T-helper 1 cell (primary cell): ENCODE measurements around the gene PABPN1L.

Source experiments
- DNase-seq, 5 donors: peaks; one replicate each; pipeline ENCODE4 v3.0.0-alpha.2; 2012 to 2020
- total RNA-seq, 4 donors: gene quantifications; one replicate each; lab custom pipeline; 2026; lab: John Stamatoyannopoulos, UW

PABPN1L gene
- total RNA-seq: 0 reads per million in 4 donors

- DNase-seq: no peak
These were observed at the start of gene PABPN1L for GRCh38 chr16:88866151-88866920. Gene PABPN1L, minus strand, starts transcription at chr16:88866660. Its CDS starts 54 bp downstream, at chr16:88866606.

GRCh38 chr16:88915639-88916327 lies 49.3 kb upstream of the PABPN1L start:
- no peak for DNase-seq

- DNase-seq: no peak
These were observed 48.4 kb upstream of the PABPN1L start for GRCh38 chr16:88914750-88915368.

- no peak for DNase-seq
These were observed 47.4 kb upstream of the PABPN1L start for GRCh38 chr16:88913870-88914269.

GRCh38 chr16:88913001-88913612 lies 46.6 kb upstream of the PABPN1L start:
- DNase-seq: no peak

- no peak for DNase-seq
These were observed 46.1 kb upstream of the PABPN1L start for GRCh38 chr16:88912556-88912955.

- DNase-seq: no peak
These were observed 45.5 kb upstream of the PABPN1L start for GRCh38 chr16:88911946-88912310.

GRCh38 chr16:88911136-88911945 lies 44.9 kb upstream of the PABPN1L start:
- no peak for DNase-seq

GRCh38 chr16:88910284-88911135 lies 44.0 kb upstream of the PABPN1L start:
- DNase-seq: no peak

GRCh38 chr16:88909431-88910210 lies 43.2 kb upstream of the PABPN1L start:
- no peak for DNase-seq

- no peak for DNase-seq
These were observed 41.8 kb upstream of the PABPN1L start for GRCh38 chr16:88908307-88908706.

- DNase-seq: no peak
These were observed 41.3 kb upstream of the PABPN1L start for GRCh38 chr16:88907768-88908167.

- no peak for DNase-seq
These were observed 40.2 kb upstream of the PABPN1L start for GRCh38 chr16:88906535-88907105.

GRCh38 chr16:88906020-88906419 lies 39.6 kb upstream of the PABPN1L start:
- DNase-seq: no peak

- no peak for DNase-seq
These were observed 39.1 kb upstream of the PABPN1L start for GRCh38 chr16:88905563-88905962.

- DNase-seq: no peak
These were observed 38.4 kb upstream of the PABPN1L start for GRCh38 chr16:88904676-88905365.

- no peak for DNase-seq
These were observed 36.8 kb upstream of the PABPN1L start for GRCh38 chr16:88903267-88903666.

- DNase-seq: no peak
These were observed 36.3 kb upstream of the PABPN1L start for GRCh38 chr16:88902744-88903143.

GRCh38 chr16:88901718-88902337 lies 35.4 kb upstream of the PABPN1L start:
- DNase-seq: no peak
